HG03060 (cell line): ENCODE data around the gene HIRA.

Experiments
- ATAC-seq: cut with Tn5 transposase; IDR thresholded peaks from one replicate; pipeline ENCODE4 v1.9.1; 2021; ENCODE audit warnings: low read depth, moderate number of reproducible peaks; ENCODE audit not compliant: unreplicated experiment

The HIRA gene

GRCh38 chr22:19464546-19464945 lies 33.0 kb upstream of the HIRA start:
- ATAC-seq: no peak

DNA sequence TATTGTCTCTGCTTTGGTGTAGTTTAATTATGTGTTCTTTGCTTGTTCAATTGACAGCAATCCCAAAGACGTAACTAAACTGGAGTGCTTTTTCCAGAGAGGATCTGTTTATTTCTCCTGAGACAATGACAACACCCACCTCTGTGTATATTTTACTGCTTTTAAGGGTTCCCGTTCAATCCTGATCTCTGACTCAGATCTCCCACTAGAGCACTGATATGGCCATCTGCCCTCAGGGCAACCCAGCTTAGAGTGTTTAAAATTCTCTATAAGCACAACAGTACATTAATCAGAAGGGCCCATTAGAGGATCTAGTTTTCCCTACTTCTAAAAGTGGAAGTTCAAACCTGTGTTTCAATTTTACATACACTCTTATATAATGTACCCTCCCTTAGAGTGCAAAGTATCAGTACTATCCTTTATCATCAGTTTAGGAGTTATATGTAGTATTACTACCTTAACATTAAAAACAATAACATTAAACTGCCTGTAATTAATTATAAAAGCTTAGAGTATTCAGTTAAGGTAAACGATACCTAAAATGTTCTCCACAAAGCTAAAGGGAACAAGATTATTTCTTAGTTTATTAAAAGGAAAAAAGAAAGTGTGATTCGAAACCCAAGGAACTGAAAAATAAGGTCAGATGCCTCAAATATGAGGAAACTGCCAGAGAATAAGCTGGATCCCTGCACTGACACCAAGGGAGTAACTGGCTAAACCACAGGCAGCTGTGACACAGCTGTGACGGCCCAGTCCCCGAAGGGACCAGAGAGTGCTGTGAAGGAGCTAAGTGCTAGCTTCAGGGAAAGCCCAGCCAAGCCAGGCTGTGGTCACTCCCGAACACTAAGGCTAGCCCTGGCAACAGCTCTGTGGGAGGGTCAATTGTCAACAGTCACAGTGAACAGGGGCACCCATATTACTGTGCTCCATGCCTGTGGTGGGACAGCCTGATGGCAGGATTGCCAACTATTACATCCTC lies 32.2 kb upstream of the HIRA start:
- no peak for ATAC-seq

GRCh38 chr22:19463008-19463407 lies 31.5 kb upstream of the HIRA start:
- ATAC-seq: no peak

DNA sequence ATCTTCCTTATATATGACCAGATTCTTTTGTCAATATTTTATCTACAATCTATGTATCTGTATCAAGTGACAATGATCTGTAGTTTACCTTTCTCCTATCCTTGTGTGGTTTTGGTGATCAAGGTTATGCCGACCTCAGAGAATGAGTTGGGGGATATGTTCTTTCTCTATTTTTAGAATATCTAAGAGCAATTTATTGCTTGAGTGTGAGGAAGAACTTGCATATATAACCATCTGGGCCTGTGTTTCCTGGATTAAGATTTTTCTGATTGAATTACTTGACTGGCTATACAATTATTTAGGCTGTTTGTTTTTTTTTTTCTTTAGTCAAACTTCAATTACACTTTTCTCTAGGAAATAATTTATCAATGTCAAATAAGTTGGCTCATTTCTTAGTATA lies 30.0 kb upstream of the HIRA start:
- no peak for ATAC-seq

DNA sequence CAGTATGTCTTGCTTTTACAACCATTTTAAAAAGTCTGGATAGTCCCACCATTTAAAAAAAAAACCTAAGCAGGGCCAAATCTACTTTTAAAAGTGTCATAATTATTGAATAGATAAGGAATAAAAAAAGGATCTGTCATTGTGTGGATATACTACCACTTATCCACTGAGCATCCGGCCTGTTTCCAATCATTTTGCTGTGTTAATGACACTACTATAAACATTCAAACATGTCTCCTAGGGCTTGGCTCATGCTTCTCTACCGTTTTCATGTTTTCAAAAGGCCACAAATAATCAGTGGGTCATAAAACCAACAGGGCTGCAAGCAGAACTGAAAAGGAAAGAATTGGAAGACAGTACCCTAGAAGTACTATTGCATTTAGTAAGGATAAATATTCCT lies 28.5 kb upstream of the HIRA start:
- ATAC-seq: no peak

DNA sequence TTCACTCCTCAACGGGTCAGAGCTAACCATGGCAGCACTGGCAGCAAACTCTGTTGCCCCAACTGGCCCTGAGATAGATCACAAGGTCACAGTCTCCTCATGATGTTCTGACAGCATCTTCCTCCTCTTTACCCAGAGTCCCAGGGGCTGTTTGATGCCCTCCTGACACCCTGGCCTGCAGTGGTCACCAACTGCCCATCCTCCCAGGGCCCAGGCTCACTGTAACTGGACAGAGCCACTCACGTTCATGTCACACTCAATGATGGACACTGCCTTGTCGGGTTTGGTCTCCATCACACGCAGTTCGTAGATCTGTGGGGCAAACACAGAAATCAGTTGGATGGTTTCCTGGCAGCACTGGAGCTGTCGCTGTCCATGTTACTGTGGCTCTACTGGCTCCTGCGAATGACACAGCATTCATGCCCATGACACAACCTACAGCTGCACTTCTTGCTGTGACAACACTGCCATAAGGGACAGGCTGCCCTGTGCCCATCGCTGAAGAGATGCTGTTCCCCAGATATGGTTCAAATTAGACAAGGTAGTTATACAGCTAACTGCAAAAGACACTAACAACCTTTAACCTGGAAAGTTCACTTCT lies 26.4 kb upstream of the HIRA start:
- ATAC-seq: no peak

DNA sequence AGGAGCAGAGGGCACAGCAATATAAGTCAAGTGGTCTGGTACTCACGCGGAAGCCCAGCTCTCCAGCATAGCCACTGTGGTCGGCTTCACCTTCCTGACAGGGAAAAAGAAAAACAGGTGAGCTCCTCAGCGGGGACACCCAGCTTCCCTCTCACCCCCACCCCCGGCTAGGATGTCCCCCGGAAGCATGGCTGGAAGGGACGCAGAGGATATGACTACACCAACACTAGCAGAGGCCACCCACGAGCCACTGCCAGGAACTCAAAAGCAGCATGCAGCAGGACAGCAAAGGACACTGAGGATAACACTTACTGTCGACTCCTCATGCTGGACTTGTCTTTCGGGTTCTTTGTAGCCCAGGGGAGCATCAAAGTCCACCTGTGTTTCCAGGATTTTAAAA lies 25.0 kb upstream of the HIRA start:
- no peak for ATAC-seq

DNA sequence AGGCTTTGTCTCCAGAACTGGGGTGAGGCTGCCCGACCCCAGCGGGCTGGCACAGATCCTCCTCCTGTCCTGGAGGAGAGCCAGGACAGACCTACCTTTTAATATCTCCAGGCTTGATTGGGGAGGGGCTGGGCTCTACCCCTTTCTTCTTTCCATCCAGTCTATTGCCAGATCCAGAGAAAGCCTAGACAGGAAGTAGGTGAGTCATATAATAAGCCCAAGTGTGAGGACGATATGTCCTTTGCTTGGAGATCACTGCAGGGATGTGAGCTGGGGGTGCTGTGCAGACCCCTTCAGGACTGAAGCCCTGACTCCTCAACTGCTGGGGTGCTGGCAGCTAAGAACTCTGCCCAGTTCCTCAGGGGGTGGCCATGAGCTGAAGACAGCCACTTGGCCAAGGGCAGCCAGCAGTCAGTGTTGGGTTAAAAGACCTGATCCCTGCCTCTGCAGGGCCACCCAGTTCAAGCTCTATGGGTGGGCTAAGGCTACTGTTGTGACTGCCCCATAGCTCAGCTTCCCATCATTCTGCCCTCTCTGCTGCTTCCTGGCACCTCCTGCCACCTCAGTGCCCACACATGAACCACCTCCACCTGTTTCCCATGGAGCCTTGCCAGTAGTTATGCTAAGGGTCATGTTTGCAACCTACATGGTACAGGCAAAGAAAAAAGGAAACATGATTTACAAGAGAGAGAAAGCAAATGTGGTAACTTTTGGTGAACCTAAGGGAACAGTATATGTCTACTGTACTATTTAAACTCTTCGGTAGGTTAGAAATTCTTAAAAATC lies 24.2 kb upstream of the HIRA start:
- no peak for ATAC-seq

- ATAC-seq: no peak
Measured at GRCh38 chr22:19455033-19455432, 23.5 kb upstream of the HIRA start.

DNA sequence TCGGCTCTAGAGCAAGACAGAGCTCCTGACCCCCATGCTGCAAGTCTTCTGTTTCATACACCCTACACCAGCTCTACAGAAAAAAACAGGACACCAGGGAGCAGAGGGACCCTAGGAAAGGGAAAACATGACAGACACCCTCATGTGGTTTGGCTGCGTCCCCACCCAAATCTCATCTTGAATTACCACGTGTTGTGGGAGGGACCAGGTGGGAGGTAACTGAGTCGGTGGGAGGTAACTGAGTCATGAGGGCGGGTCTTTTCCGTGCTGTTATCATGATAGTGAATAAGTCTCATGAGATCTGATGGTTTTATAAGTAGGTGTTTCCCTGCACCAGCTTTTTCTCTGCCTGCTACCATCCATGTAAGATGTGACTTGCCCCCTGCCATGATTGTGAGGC lies 22.6 kb upstream of the HIRA start:
- no peak for ATAC-seq

GRCh38 chr22:19453718-19454117 lies 22.2 kb upstream of the HIRA start:
- no peak for ATAC-seq

- no peak for ATAC-seq
Measured at GRCh38 chr22:19451570-19451969, 20.0 kb upstream of the HIRA start.

GRCh38 chr22:19450363-19451175 lies 19.0 kb upstream of the HIRA start:
- ATAC-seq: no peak

DNA sequence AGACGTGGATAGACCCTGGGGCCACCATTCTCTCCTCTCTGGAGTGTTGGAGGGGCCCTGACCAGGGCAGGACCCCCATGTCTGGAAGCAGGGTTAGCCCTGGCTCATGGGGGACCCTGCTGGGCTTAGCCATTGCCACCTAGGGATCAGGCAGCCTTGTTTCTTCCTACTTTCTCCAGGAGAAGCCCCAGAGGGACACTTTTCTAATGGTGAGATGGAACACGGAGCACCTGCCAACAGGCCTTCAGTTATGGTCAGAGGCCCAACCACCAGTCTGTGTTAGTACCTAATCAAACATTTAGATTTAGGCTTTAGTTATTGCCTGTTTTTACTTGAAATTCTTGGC lies 17.9 kb upstream of the HIRA start:
- ATAC-seq: no peak

- no peak for ATAC-seq
Measured at GRCh38 chr22:19448739-19449421, 17.3 kb upstream of the HIRA start.

DNA sequence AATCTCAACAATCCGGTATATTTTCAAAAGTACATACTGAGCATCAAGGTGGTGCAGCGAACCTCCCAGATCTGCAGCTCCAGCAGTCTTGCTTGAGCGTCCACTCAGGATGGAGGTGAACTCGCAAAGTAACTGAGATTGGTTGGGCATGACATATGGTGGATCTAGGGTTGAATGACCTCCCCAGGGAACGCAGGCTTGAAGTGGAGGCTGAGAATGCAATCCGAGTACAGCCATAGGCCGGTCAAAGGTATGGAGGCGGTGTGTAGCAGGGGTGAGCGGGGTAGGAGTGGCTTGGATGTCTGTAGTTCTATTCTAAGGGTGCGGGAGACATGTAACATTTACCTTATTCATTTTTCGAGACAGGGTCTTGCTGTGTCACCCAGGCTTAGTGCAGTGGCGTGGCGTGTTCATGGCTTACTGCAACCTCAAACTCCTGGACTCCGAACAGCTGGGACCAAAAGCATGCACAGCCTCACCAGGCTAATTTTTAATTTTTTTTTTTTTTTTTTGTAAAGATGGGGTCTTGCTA lies 16.6 kb upstream of the HIRA start:
- no peak for ATAC-seq

GRCh38 chr22:19447330-19448075 lies 16.0 kb upstream of the HIRA start, which contains the start of gene C22orf39:
TSS of gene C22orf39 (minus strand) at chr22:19447711. CDS start at chr22:19447688, 23 bp downstream.
- ATAC-seq: peak; percentile 54

- no peak for ATAC-seq
Measured at GRCh38 chr22:19446603-19447329, 15.2 kb upstream of the HIRA start.
